Mesangial cell (primary cell): ENCODE data around the gene NRSN1. TPM values are rescaled to one million over a fixed set of nuclear protein-coding genes. Genes with fewer than 3 reads are reported as not detected.

Source experiments
- total RNA-seq: library from RNA; depleted of rRNA; stranded (reverse); fragments of >200 nt; gene quantifications from 2 replicates; pipeline ENCODE4 v1.2.3, GENCODE V29; 2015

Gene NRSN1, protein sequence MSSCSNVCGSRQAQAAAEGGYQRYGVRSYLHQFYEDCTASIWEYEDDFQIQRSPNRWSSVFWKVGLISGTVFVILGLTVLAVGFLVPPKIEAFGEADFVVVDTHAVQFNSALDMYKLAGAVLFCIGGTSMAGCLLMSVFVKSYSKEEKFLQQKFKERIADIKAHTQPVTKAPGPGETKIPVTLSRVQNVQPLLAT
- total RNA-seq, result not detected in 2 replicates

DNA sequence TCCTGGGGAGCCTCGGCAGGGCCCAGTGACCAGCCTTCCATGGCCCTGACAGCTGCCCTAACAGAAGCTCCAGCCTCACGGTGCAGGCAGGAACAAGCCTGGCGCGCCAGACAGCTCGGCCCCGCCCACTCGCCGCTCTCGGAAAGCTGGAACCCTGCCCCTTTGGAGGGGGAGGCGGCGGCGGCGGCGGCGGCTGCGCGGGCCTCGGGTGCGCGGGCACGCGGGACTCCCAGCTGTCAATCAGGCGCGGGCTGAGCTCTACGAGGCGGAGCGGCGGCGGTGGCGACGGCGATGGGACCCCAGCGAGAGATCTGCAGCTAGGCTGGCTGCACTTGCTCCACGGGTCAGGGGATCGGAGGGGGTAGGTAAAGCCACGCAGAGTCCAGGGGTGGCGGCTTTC lies at the start of gene NRSN1:
TSS of gene NRSN1 (plus strand) at position 236 of the 400 bp plus-strand sequence. CDS start 8,113 bp downstream, outside the sequence.

Other genes starting within 250 kb of the NRSN1 start
- 45.6 and 93.4 TPM in 2 replicates for gene DCDC2, start 231.8 kb downstream of the NRSN1 start, total RNA-seq